Panc1 (cell line): ENCODE data around the gene DLGAP1.

Source experiments
- CTCF ChIP-seq: fragments of 450-650 bp; IDR thresholded peaks from 2 replicates; pipeline ENCODE4 v1.5.1; 2017; ENCODE audit warnings: mild to moderate bottlenecking
- REST ChIP-seq, 2 experiments: IDR thresholded peaks; 2 replicates each; pipeline ENCODE4 v1.6.1; 2011 to 2012; ENCODE audit warnings: low read depth in 2 of 2, control low read depth in 1 of 2, low read length in 1 of 2, mild to moderate bottlenecking in 1 of 2, moderate library complexity in 1 of 2; ENCODE audit not compliant: insufficient read depth in 1 of 2

GRCh38 chr18:4204438-4204720 lies 250.7 kb downstream of the DLGAP1 start:
- TF ChIP-seq CTCF, result no peak
- no peak for TF ChIP-seq REST (IDR thresholded peaks at IDR 0.05; ENCODE audit: insufficient read depth in 1 of 2, low read depth in 2 of 2, low read length in 1 of 2)
